GM21576 (cell line): ENCODE results near the gene FASN.

ENCODE experiments used
- ATAC-seq: cut with Tn5 transposase; IDR thresholded peaks from one replicate; pipeline ENCODE4 v1.9.1; 2021; ENCODE audit warnings: mild to moderate bottlenecking, moderate library complexity; ENCODE audit not compliant: unreplicated experiment

Gene FASN

DNA sequence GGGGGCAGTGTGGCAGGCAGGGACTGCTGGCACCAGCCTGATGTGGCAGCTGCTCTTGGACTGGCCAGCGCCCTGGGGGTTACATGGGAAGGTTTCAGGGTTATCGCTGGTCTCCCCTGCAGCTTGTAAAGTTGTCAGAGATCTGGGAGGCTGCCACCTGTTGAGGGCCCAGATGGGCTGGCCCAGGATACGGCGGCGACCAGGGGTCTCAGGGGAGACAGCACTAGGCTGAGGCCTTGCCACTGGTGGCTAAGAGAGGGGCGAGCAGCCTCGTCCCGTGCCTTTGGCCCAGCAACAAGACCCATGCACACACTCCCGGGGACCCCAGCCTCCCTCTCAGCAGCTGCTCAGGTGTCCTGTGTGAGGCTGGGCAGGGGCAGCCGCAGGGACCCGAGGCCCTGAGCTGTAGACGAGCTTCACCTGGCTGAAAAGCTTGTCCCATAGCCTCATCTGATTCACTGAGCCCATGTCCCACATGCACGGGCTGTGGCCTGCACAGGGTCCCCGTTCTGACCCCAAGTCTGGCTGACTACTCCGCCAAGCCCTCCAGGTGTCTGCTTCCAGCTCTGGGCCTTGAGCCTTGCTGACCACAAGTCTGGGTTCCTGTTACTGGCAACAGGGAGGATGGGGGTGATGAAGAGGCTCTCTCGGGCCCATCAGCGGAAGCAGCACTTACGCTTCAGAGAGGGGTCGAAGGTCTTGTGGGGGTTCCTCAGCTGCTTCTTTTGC is 38.6 kb downstream of the FASN start:
- ATAC-seq: no peak

GRCh38 chr17:82058855-82059249 is 39.2 kb downstream of the FASN start:
- no peak for ATAC-seq

DNA sequence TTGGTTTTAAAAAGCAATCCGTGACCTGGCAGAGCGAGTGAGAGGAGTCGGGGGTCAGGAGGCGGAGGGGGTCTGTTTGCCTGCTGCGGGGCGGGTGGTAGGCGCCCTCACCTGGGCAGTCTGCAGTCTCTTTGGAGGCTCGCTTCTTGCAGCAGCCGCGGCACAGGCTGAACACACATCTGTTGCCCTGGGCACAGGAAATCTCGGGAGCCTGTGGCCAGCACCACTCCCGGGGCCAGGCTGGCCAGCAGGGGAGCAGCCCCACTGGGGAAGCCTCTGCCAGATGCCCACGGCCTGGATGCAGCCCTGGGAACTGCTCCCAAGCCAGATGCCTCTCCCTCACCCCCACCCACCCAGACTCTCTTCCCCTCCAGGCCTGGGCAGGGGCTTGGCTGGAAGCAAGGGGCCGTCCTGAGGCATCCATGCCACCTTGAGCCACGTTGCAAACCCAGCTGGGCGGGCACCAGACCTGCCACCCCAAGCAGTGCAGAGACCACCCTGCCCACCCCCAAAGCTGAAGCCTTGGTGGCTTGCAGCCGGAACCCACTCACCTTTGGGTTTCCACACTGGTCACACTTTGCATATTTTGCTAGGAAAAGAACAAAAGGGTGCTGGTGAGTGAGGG is 39.7 kb downstream of the FASN start:
- no peak for ATAC-seq

DNA sequence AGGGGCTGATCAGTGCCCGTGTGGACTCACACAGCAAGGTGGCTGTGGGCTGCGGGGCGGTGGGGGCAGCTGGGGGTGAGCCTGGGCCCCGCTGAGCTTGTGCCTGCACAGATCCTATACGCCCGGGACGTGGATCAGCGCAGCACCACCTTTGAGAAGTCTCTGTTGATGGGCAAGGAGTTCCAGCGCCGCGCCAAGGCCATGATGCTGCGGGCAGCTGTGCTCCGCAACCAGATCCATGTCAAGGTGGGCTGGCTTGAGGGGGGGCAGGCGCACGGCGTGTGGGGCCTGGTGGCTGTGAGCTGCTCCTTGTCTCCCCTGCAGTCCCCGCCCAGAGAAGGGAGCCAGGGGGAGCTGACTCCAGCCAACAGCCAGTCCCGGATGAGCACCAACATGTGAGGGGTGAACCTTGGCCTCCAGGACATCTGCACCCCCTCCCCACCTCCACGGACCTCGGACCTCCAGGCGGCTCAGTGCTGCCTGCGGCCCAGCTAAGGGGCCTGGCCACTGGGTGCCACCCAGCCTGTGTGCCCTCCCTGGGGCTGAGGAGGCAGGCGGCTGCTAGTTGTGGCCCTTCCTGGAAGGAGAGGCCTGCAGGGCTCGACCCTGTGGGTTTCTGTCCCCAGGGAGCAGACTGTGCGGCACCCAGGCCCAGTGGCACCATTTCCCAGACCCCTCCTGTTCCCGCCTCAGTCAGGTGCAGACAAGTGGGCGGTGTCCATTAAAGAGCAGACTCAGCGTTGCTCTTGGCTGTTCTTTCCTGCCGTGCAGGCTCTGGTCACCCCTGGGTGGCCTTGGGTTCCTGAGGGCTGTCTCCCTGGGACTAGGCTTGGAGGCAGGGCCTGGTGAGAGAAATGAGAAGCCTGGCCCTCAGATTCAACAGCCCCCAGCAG is 41.1 kb downstream of the FASN start:
- no peak for ATAC-seq

- ATAC-seq: no peak
Measured at GRCh38 chr17:82055965-82056728, 41.9 kb downstream of the FASN start.

DNA sequence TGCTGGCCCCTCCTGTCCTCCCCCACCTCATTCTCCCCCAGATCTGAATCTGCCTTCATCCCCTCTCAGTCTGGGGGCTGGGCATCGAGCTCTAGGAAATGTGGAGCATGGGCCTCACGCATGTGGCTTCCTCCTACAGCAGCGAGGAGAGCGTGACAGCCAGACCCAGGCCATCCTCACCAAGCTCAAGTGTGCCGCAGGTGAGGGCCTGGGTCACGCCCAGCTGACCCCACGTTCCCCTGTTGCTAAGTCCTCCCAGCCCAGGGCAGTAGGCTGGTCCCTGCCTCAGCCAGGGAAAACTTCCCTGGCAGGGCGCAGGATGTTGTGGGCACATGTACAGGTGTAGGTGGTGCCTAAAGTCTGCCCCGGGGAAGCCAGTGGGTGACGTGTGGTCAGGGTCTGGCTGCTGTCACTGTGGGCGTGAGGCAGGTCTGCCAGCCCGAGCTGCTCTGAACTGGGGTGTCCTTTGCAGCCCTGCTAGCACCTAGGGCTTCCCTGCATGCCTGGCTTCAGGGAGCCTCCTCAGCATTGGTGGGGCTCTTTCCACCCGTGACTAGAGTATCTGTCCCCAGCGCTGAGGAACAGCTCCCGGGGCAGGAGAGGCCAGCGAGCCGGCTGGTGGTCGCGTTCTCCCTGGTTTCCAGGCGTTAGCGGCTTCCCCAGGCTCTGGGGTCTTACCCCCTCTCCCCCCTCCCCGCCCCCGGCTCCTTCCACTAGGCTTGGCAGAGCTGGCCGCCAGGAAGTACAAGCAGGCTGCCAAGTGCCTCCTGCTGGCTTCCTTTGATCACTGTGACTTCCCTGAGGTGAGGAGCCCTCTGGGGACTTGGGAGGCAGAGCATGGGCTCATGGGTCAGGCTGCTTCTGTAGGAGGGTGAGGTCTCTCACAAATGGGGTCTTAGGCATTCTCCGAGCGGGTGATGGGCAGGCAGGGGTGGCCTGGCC is 42.7 kb downstream of the FASN start:
- no peak for ATAC-seq

DNA sequence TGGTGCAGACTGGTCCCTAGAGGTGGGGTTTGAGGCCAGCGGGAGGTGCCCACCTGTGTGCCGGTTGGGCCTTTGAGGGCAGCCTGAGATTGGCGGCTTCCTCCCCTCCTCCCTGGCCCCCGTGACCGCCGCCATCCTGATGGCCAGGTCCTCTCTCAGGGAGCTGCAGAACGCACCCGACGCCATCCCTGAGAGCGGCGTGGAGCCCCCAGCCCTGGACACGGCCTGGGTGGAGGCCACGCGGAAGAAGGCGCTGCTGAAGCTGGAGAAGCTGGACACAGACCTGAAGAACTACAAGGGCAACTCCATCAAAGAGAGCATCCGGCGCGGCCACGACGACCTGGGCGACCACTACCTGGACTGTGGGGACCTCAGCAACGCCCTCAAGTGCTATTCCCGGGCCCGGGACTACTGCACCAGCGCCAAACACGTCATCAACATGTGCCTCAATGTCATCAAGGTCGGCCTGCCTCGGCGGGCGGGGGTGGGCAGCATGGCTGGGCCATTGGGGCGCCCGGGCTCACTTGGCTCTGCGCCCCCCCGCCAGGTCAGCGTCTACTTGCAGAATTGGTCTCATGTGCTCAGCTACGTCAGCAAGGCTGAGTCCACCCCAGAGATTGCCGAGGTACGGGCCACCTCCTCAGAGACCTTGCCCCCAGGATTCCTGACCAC is 43.5 kb downstream of the FASN start:
- ATAC-seq: no peak

GRCh38 chr17:82053556-82054263 is 44.3 kb downstream of the FASN start:
- ATAC-seq: no peak

GRCh38 chr17:82053130-82053529 is 44.9 kb downstream of the FASN start:
- no peak for ATAC-seq

DNA sequence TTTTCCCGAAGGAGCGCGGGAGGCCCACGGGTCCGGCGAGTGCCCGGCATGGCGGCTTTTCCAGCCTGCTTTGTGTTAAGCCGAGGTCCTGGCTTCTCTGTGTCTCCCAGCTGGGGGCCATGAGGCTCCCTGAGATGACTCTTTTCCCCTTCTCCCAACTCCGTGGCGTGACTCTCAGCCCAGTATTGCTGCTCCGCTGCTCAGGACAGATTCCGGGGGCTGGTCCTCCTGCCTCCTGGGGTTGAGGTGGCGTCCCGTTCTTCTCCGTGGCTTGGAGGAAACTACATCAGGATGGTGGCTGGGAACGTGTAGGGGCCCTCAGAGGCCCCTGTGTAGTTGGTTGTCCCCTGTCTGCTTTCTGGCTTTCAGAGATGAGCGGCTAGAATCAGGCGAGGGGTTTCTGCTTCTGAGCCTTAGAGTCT is 45.4 kb downstream of the FASN start:
- no peak for ATAC-seq

- ATAC-seq: peak; percentile 55
Measured at GRCh38 chr17:82051776-82052637, 46.0 kb downstream of the FASN start, which contains the start of the genes GPS1 and RFNG. GPS1 (plus strand) TSS chr17:82051898; CDS start chr17:82051932, 34 bp downstream. RFNG (minus strand) TSS chr17:82051811; CDS start chr17:82051766, 45 bp downstream.

GRCh38 chr17:82050761-82051641 is 47.0 kb downstream of the FASN start:
- no peak for ATAC-seq

- no peak for ATAC-seq
Measured at GRCh38 chr17:82050152-82050760, 47.8 kb downstream of the FASN start.

DNA sequence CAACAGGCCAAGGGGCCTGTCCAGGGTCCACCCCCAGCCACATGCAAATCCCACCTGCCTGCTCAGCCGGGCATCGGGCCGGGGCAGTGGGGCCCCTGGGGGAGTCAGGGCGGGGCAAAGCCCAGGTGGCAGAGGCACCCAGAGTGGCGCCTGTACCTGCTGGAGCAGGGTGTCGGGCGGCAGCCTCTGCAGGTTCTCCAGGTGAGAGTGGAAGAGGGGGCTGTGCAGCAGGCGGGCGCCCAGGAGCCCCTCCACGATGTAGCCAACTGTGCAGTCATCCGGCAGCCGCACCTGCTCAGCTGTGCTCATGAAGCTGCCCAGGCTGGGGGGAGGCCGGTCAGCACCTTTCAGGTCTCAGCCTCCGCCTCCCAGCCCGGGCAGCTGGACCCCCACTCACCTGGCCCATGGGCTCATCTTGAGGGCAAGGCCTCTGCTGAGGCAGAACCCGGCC is 48.5 kb downstream of the FASN start:
- ATAC-seq: no peak

DNA sequence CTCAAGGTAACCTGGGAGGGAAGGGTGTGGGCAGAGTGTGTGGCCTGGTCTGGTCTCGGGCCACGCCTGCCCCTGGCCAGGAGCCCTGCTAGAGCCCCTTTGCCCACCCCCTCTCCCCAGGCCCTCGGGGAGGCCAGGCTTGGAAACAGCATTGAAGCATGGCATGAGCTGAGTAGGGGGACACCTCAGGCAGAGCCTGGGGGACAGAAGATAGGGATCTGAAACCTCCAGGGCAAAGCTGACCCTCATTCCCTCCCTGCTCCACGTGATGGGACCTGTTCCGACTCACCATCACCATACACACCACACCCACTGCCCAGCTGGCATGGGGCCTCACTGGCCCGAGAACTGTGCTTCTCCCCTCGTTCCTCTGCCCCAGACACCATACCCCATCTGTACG is 48.9 kb downstream of the FASN start:
- no peak for ATAC-seq

- no peak for ATAC-seq
Measured at GRCh38 chr17:82048571-82048971, 49.5 kb downstream of the FASN start.
